ENCODE measurements around the gene OR10H3. TPM values are rescaled to one million over a fixed set of nuclear protein-coding genes. Genes with fewer than 3 reads are reported as not detected.

The OR10H3 gene
- total RNA-seq, 1 experiment from 2014 or later, result not detected

GRCh38 chr19:15730538-15730937 is 7.2 kb upstream of the OR10H3 start:
- ChIA-PET POLR2A (no interaction called here), CTCF (no interaction called here), RAD21 (ENCODE audit: low non-redundant PET in 1 of 2, low total read pairs in 2 of 2, uncharacterized antibody in 2 of 2, unreplicated experiment in 2 of 2) (no interaction called here)
- no peaks in the 10 kb centered on the region for H3K9me2 ChIP-seq (ENCODE audit: insufficient read depth)
- no peak overlapping the region for H3K9ac ChIP-seq (ENCODE audit: low read length)
- H3K36me3 ChIP-seq (ENCODE audit: control insufficient read depth in 1 of 2, insufficient read depth in 2 of 2, low read length in 2 of 2), result no peaks in the 10 kb centered on the region
- H2AFZ ChIP-seq (ENCODE audit: low read depth, low read length, poor library complexity, severe bottlenecking), result no peak overlapping the region
- H3K4me2 ChIP-seq (ENCODE audit: low read length), result no peak overlapping the region
- no peak overlapping the region for H3K4me3 ChIP-seq (replicated peaks in 1 of 2; ENCODE audit: low read depth in 1 of 2, low read length in 2 of 2)
- no peak for TF ChIP-seq SP1 (IDR thresholded peaks at IDR 0.05; ENCODE audit: low read depth)
- TF ChIP-seq CEBPB (IDR thresholded peaks at IDR 0.05; ENCODE audit: low read depth), result no peak
- no peak for TF ChIP-seq ELF1 (IDR thresholded peaks at IDR 0.05; ENCODE audit: borderline replicate concordance, low read depth)
- no peak for TF ChIP-seq JUND (IDR thresholded peaks at IDR 0.05)
- TF ChIP-seq POLR2A (IDR thresholded peaks at IDR 0.05; ENCODE audit: borderline replicate concordance, extremely low read depth, insufficient read depth, insufficient read length), result no peak
- TF ChIP-seq CTCF (IDR thresholded peaks at IDR 0.05 in 2 of 3, conservative IDR thresholded peaks at IDR 0.05 in 1 of 3; ENCODE audit: borderline replicate concordance in 1 of 3, insufficient read depth in 1 of 3, low read depth in 2 of 3, low read length in 2 of 3), result no peak
- no peaks in the 10 kb centered on the region for H4K20me1 ChIP-seq (ENCODE audit: insufficient read depth)
- BruUV-seq (replicated peaks), result no TSS peak
- peaks cover 4% of the 10 kb centered on the region for H3K27me3 ChIP-seq (ENCODE audit: insufficient read depth, low read length)
- intact Hi-C loops (cut with micrococcal nuclease), result no loop called here
- H3K27ac ChIP-seq (ENCODE audit: low read depth, low read length), result no peak overlapping the region
- H3K9me3 ChIP-seq (ENCODE audit: control insufficient read depth in 1 of 2, insufficient read depth in 1 of 2, low read depth in 1 of 2, low read length in 2 of 2), result no peaks in the 10 kb centered on the region
- DNase-seq (ENCODE audit: low read depth, low spot score), result no peak
- H3K4me1 ChIP-seq (ENCODE audit: control insufficient read depth in 1 of 2, insufficient read depth in 2 of 2, low read length in 2 of 2), result no peaks in the 10 kb centered on the region
- ATAC-seq, result no peak
- H3K79me2 ChIP-seq (ENCODE audit: insufficient read depth, low read length), result no peaks in the 10 kb centered on the region

GRCh38 chr19:15732388-15732787 is 5.4 kb upstream of the OR10H3 start:
- Histone ChIP-seq H2AFZ (ENCODE audit: low read depth, low read length, poor library complexity, severe bottlenecking) (no peak overlapping the region), H3K27me3 (ENCODE audit: insufficient read depth, low read length) (no peaks in the 10 kb centered on the region), H3K9ac (ENCODE audit: low read length) (no peak overlapping the region), H3K9me3 (ENCODE audit: control insufficient read depth in 1 of 2, insufficient read depth in 1 of 2, low read depth in 1 of 2, low read length in 2 of 2) (no peaks in the 10 kb centered on the region), H3K4me3 (replicated peaks in 1 of 2; ENCODE audit: low read depth in 1 of 2, low read length in 2 of 2) (no peak overlapping the region), H3K4me2 (ENCODE audit: low read length) (no peak overlapping the region), H3K9me2 (ENCODE audit: insufficient read depth) (no peaks in the 10 kb centered on the region), H3K79me2 (ENCODE audit: insufficient read depth, low read length) (no peaks in the 10 kb centered on the region), H3K27ac (ENCODE audit: low read depth, low read length) (no peak overlapping the region), H3K4me1 (ENCODE audit: control insufficient read depth in 1 of 2, insufficient read depth in 2 of 2, low read length in 2 of 2) (no peaks in the 10 kb centered on the region), H4K20me1 (ENCODE audit: insufficient read depth) (no peaks in the 10 kb centered on the region), H3K36me3 (ENCODE audit: control insufficient read depth in 1 of 2, insufficient read depth in 2 of 2, low read length in 2 of 2) (no peaks in the 10 kb centered on the region)
- ChIA-PET RAD21 (ENCODE audit: low non-redundant PET in 1 of 2, low total read pairs in 2 of 2, uncharacterized antibody in 2 of 2, unreplicated experiment in 2 of 2) (no interaction called here), POLR2A (no interaction called here), CTCF (no interaction called here)
- intact Hi-C loops (cut with micrococcal nuclease), result no loop called here
- ATAC-seq (no peak), DNase-seq (ENCODE audit: low read depth, low spot score) (no peak)
- TF ChIP-seq ELF1 (IDR thresholded peaks at IDR 0.05; ENCODE audit: borderline replicate concordance, low read depth) (no peak), SRF (IDR thresholded peaks at IDR 0.05; ENCODE audit: low read depth) (no peak), TCF7L2 (IDR thresholded peaks at IDR 0.05; ENCODE audit: borderline replicate concordance, extremely low read depth, insufficient read depth, insufficient read length) (no peak), ZFX (IDR thresholded peaks at IDR 0.05) (no peak), POLR2AphosphoS5 (IDR thresholded peaks at IDR 0.05; ENCODE audit: low read depth, low read length) (no peak)
- no TSS peak for BruUV-seq (replicated peaks)
